GM12892 (cell line): ENCODE data around the gene MYOF.

Experiments
- POLR2A ChIP-seq: IDR thresholded peaks from 2 replicates; pipeline ENCODE4 v1.6.1; 2011; ENCODE audit warnings: low read depth, low read length, control low read depth
- TAF1 ChIP-seq: IDR thresholded peaks from 2 replicates; pipeline ENCODE4 v1.6.1; 2011; ENCODE audit warnings: low read depth, mild to moderate bottlenecking, control low read depth, low read length, borderline replicate concordance

DNA sequence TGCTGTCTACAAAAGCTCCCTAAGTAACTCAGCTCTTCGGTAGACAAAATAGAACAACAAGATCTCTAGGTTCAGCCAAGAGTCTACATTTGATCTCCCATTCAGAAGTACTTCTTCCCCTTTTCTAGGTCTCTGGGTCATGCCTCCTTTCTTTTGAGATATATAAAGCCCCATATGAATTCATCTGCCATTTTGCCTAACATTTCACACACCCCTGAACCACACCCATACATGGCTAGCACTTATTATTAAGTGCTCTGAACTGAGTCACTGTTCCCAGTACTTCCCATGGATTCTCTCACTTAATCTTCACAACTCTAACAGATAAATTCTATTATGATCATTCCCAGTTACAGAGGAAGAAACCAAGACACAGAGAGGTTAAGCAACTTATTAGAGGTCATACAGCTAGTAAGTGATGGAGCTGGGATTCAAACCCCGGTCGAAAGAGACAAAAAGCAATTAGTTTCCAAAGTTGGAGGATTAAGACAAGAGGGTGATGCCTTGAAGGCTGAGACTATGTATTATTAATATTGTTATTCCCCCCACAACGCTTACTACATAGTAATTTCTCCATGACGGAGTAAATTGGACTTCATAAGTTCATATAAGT is 17.3 kb downstream of the MYOF start:
- TF ChIP-seq POLR2A (no peak), TAF1 (no peak)
